ENCODE results near the gene LCOR. TPM values are rescaled to one million over a fixed set of nuclear protein-coding genes. Genes with fewer than 3 reads are reported as not detected.

Gene LCOR
- total RNA-seq, 1 experiment from 2014 or later: 39.2 TPM

DNA sequence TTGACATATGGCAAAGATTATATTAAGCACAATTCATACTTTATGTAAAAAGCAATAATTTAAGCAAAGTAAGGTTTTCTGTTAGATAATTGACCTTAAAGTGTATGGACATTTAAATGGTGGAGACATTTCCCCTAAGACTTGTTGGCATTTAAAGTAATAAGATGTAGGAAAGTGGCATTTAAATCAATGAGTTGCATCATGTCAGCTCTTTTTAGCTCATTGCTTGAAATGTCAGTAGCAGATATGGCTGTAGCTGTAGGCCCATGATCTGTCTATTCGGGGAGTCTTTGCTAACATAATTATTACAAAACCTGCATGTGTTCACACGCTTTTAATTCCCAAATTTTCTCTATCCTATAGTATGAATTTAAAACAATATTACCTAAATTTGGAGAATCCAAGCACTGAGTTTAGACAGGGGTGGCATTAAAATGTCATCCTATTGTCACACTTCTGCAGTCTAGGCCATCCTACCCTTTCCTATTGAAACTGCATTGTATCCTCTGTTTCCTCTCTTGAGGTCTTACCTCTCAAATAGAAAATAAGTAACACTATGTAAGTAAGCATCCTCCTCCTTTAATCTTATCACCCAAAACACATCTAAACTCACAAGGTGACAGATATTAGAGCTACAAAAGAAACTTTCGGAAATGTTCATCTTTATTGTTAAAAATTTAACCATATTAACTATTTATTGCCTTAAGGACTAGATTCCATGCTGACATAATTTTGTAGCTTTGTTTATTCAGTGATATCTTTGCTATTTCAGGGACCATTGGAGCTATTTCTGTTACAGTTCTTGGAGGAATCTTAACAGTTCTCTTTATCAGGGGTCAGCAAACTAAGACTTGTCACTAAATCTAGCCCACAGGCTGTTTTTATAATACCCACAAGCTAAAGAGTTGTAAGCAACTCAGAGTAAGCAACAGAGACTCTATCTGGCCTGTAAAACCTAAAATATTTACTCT is 91.2 kb downstream of the LCOR start:
- BruUV-seq (replicated peaks): no TSS peak
- ChIA-PET POLR2A (ENCODE audit: low non-redundant PET) (no interaction called here), CTCF (no interaction called here)
- Histone ChIP-seq H3K4me1 (ENCODE audit: insufficient read depth, low read length, poor library complexity, severe bottlenecking) (no peaks in the 10 kb centered on the region), H3K27me3 (replicated peaks; ENCODE audit: insufficient read depth, low read depth, low read length, poor library complexity) (no peaks in the 10 kb centered on the region), H3K27ac (ENCODE audit: low read depth, low read length, poor library complexity, severe bottlenecking) (no peak overlapping the region), H3K9me3 (ENCODE audit: low read depth, low read length, poor library complexity, severe bottlenecking) (no peaks in the 10 kb centered on the region), H3K4me3 (ENCODE audit: low read depth, low read length, poor library complexity, severe bottlenecking) (no peak overlapping the region), H3K36me3 (ENCODE audit: insufficient read depth, low read length, poor library complexity, severe bottlenecking) (no peaks in the 10 kb centered on the region)
- intact Hi-C loops (cut with micrococcal nuclease; ENCODE audit: unreplicated experiment): no loop called here
- DNase-seq (ENCODE audit: low spot score): no peak
- TF ChIP-seq EZH2 (IDR thresholded peaks at IDR 0.05; ENCODE audit: borderline replicate concordance, low read depth, low read length, poor library complexity, severe bottlenecking): no peak
- TF ChIP-seq, protein P1, sequence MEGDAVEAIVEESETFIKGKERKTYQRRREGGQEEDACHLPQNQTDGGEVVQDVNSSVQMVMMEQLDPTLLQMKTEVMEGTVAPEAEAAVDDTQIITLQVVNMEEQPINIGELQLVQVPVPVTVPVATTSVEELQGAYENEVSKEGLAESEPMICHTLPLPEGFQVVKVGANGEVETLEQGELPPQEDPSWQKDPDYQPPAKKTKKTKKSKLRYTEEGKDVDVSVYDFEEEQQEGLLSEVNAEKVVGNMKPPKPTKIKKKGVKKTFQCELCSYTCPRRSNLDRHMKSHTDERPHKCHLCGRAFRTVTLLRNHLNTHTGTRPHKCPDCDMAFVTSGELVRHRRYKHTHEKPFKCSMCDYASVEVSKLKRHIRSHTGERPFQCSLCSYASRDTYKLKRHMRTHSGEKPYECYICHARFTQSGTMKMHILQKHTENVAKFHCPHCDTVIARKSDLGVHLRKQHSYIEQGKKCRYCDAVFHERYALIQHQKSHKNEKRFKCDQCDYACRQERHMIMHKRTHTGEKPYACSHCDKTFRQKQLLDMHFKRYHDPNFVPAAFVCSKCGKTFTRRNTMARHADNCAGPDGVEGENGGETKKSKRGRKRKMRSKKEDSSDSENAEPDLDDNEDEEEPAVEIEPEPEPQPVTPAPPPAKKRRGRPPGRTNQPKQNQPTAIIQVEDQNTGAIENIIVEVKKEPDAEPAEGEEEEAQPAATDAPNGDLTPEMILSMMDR (conservative IDR thresholded peaks at IDR 0.05; ENCODE audit: low read depth, low read length): no peak

DNA sequence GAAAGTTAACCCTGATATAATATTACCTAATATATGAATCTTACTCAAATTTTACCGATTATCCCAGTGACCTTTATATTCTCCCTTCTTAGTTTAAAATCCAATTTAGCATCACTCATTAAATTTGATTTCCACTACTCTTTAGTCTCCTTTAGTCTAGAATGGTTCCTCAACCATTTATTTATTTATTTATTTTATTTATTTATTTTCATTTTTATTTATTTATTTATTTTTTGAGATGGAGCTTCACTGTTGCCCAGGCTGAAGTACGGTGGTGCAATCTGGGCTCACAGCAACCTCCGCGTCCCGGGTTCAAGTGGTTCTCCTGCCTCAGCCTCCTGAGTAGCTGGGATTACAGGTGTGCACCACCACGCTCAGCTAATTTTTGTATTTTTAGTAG is 92.8 kb downstream of the LCOR start:
- Histone ChIP-seq H3K9me3 (ENCODE audit: low read depth, low read length, poor library complexity, severe bottlenecking) (peaks cover 3% of the 10 kb centered on the region), H3K27ac (ENCODE audit: low read depth, low read length, poor library complexity, severe bottlenecking) (no peak overlapping the region), H3K4me1 (ENCODE audit: insufficient read depth, low read length, poor library complexity, severe bottlenecking) (no peaks in the 10 kb centered on the region), H3K27me3 (replicated peaks; ENCODE audit: insufficient read depth, low read depth, low read length, poor library complexity) (no peaks in the 10 kb centered on the region), H3K4me3 (ENCODE audit: low read depth, low read length, poor library complexity, severe bottlenecking) (no peak overlapping the region), H3K36me3 (ENCODE audit: insufficient read depth, low read length, poor library complexity, severe bottlenecking) (no peaks in the 10 kb centered on the region)
- no peak for DNase-seq (ENCODE audit: low spot score)
- no peak for TF ChIP-seq EZH2 (IDR thresholded peaks at IDR 0.05; ENCODE audit: borderline replicate concordance, low read depth, low read length, poor library complexity, severe bottlenecking)
- TF ChIP-seq, protein P1 (conservative IDR thresholded peaks at IDR 0.05; ENCODE audit: low read depth, low read length): no peak
- CTCF ChIA-PET: no interaction called here
- no TSS peak for BruUV-seq (replicated peaks)
- POLR2A ChIA-PET (ENCODE audit: low non-redundant PET): no interaction called here
- intact Hi-C loops (cut with micrococcal nuclease; ENCODE audit: unreplicated experiment): no loop called here

DNA sequence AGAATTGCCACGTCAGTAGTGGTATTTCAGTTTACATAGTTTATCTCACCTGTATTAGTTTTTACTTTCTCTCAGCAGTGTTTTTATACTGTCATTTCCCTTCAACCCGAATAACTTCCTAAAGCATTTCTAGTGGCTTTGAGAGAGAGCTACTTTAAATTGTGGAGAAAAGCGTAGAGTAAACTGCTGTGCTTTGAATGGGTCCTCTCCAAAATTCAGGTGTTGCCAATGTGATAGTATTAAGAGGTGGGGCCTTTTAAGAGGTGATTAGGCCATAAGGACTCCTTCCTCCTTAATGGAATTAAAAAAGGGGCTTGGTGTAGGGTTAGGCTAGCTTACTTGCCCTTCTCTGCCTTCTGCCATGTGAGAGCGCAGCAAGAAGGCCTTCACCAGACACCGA is 98.4 kb downstream of the LCOR start:
- Histone ChIP-seq H3K27ac (ENCODE audit: low read depth, low read length, poor library complexity, severe bottlenecking) (no peak overlapping the region), H3K9me3 (ENCODE audit: low read depth, low read length, poor library complexity, severe bottlenecking) (peaks cover 3% of the 10 kb centered on the region), H3K4me1 (ENCODE audit: insufficient read depth, low read length, poor library complexity, severe bottlenecking) (no peaks in the 10 kb centered on the region), H3K4me3 (ENCODE audit: low read depth, low read length, poor library complexity, severe bottlenecking) (no peak overlapping the region), H3K36me3 (ENCODE audit: insufficient read depth, low read length, poor library complexity, severe bottlenecking) (no peaks in the 10 kb centered on the region), H3K27me3 (replicated peaks; ENCODE audit: insufficient read depth, low read depth, low read length, poor library complexity) (no peaks in the 10 kb centered on the region)
- intact Hi-C loops (cut with micrococcal nuclease; ENCODE audit: unreplicated experiment): no loop called here
- no TSS peak for BruUV-seq (replicated peaks)
- no peak for DNase-seq (ENCODE audit: low spot score)
- CTCF ChIA-PET: no interaction called here
- POLR2A ChIA-PET (ENCODE audit: low non-redundant PET): no interaction called here
- TF ChIP-seq, protein P1 (conservative IDR thresholded peaks at IDR 0.05; ENCODE audit: low read depth, low read length): no peak
- TF ChIP-seq EZH2 (IDR thresholded peaks at IDR 0.05; ENCODE audit: borderline replicate concordance, low read depth, low read length, poor library complexity, severe bottlenecking): no peak

All from A673 (cell line).